HEK293T (cell line): ENCODE results near the gene MGAT4B.

Experiments
- CTCF ChIA-PET: fragments of 350-600 bp; formaldehyde crosslinking; extraction: SDS; loops from one replicate; lab custom pipeline; 2021; ENCODE audit warnings: antibody characterized with exemption, inconsistent platforms; lab: Yijun Ruan, JAX
- POLR2A ChIA-PET: fragments of 350-600 bp; formaldehyde crosslinking; extraction: SDS; loops from one replicate; lab custom pipeline; 2020; ENCODE audit warnings: antibody characterized with exemption, inconsistent platforms; lab: Yijun Ruan, JAX
- DNase-seq: peaks from one replicate; pipeline ENCODE4 v3.0.0; 2012; ENCODE audit warnings: mixed read lengths; ENCODE audit errors: extremely low spot score
- ARNT ChIP-seq: fragments of 450-650 bp; IDR thresholded peaks from 2 replicates; pipeline ENCODE4 v1.6.1; 2017; ENCODE audit warnings: mild to moderate bottlenecking
- BHLHE40 ChIP-seq: fragments of 450-650 bp; IDR thresholded peaks from 2 replicates; pipeline ENCODE4 v1.6.1; 2016; ENCODE audit warnings: mild to moderate bottlenecking, moderate library complexity, borderline replicate concordance
- CTBP1 ChIP-seq: fragments of 450-650 bp; IDR thresholded peaks from 2 replicates; pipeline ENCODE4 v1.6.1; 2016; ENCODE audit warnings: borderline replicate concordance
- ELF4 ChIP-seq: fragments of 450-650 bp; IDR thresholded peaks from 2 replicates; pipeline ENCODE4 v1.6.1; 2017; ENCODE audit warnings: antibody characterized with exemption
- FOXA1 ChIP-seq: fragments of 450-650 bp; IDR thresholded peaks from 2 replicates; pipeline ENCODE4 v1.6.1; 2016; ENCODE audit warnings: mild to moderate bottlenecking
- FOXK2 ChIP-seq: fragments of 450-650 bp; IDR thresholded peaks from 2 replicates; pipeline ENCODE4 v1.6.1; 2016; ENCODE audit warnings: mild to moderate bottlenecking
- FOXM1 ChIP-seq: fragments of 450-650 bp; IDR thresholded peaks from 2 replicates; pipeline ENCODE4 v1.6.1; 2017; ENCODE audit warnings: mild to moderate bottlenecking, borderline replicate concordance
- HDGF ChIP-seq: fragments of 450-650 bp; IDR thresholded peaks from 2 replicates; pipeline ENCODE4 v1.6.1; 2017; ENCODE audit warnings: antibody characterized with exemption, borderline replicate concordance
- L3MBTL2 ChIP-seq: fragments of 450-650 bp; conservative IDR thresholded peaks from 2 replicates; pipeline ENCODE4 v1.6.1; 2016; ENCODE audit warnings: mild to moderate bottlenecking
- LEF1 ChIP-seq: fragments of 450-650 bp; IDR thresholded peaks from 2 replicates; pipeline ENCODE4 v1.6.1; 2017; ENCODE audit warnings: mild to moderate bottlenecking, borderline replicate concordance
- NFRKB ChIP-seq: fragments of 450-650 bp; IDR thresholded peaks from 2 replicates; pipeline ENCODE4 v1.6.1; 2016; ENCODE audit warnings: mild to moderate bottlenecking, moderate library complexity
- SP1 ChIP-seq: fragments of 450-650 bp; IDR thresholded peaks from 2 replicates; pipeline ENCODE4 v1.6.1; 2017
- SUZ12 ChIP-seq: fragments of 450-650 bp; IDR thresholded peaks from 2 replicates; pipeline ENCODE4 v1.6.1; 2016; ENCODE audit warnings: mild to moderate bottlenecking
- TARDBP ChIP-seq: fragments of 450-650 bp; IDR thresholded peaks from 2 replicates; pipeline ENCODE4 v1.6.1; 2016
- ZNF384 ChIP-seq: fragments of 450-650 bp; IDR thresholded peaks from 2 replicates; pipeline ENCODE4 v1.6.1; 2016
- TF ChIP-seq, protein P1 (sequence below): fragments of 450-650 bp; IDR thresholded peaks from 2 replicates; pipeline ENCODE4 v1.6.1; 2016

MGAT4B gene

DNA sequence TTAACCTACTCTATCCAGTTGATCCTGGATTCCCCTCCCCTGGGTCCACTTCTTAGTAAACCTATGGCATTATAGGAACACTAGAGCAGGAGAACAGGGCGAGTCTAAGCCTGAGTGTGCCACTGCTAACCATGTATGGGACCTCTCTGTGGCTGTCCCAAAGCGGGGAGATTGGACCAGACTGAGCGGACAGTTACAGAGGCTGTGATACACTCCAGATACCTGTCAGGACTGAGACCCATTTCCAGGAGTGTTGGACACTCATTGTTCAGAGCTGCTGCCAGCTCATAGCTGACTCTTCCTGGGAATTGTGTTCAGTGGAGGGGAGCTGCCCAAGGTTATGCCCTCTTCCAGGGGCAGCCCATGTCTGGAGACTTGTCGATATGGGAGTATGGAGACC is 24.8 kb downstream of the MGAT4B start:
- CTCF ChIA-PET: no interaction called here
- DNase-seq: no peak
- POLR2A ChIA-PET: no interaction called here
- TF ChIP-seq ZNF384 (no peak), FOXK2 (no peak), BHLHE40 (no peak), FOXM1 (no peak), SP1 (no peak), ARNT (no peak), TARDBP (no peak), L3MBTL2 (no peak), SUZ12 (no peak), ELF4 (no peak), LEF1 (no peak), HDGF (no peak), FOXA1 (no peak), CTBP1 (no peak), NFRKB (no peak)
- TF ChIP-seq, protein P1, sequence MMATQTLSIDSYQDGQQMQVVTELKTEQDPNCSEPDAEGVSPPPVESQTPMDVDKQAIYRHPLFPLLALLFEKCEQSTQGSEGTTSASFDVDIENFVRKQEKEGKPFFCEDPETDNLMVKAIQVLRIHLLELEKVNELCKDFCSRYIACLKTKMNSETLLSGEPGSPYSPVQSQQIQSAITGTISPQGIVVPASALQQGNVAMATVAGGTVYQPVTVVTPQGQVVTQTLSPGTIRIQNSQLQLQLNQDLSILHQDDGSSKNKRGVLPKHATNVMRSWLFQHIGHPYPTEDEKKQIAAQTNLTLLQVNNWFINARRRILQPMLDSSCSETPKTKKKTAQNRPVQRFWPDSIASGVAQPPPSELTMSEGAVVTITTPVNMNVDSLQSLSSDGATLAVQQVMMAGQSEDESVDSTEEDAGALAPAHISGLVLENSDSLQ: no peak

DNA sequence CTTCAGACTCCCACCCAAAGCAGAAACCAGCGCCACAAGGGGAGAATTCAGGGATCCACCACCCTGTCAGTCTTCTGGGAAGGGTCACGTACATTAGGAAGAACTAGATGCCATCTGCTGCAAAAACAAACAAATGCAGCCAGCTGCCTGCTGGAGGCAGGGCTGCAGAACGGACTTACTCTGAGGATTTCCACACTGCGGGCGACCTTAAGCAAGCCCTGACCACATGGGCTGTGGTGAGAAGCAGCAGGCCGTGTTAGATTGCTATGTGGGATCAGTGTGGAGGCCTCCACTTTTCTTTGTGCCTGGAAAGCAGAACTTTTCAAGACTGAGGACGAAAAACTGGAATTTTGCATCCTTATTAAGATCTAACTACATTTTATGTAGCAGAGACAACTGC is 26.3 kb downstream of the MGAT4B start:
- no peak for DNase-seq
- TF ChIP-seq L3MBTL2 (no peak), NFRKB (no peak), ARNT (no peak), FOXM1 (no peak), ZNF384 (no peak), SP1 (no peak), HDGF (no peak), LEF1 (no peak), ELF4 (no peak), BHLHE40 (no peak)
- TF ChIP-seq, protein P1: no peak
- ChIA-PET CTCF (interaction anchor here (0.9 to 1.1 kb wide), 2 partner anchors 12 to 17 kb away, joined by 4 read pairs; no protein-coding TSS in a partner anchor), POLR2A (no interaction called here)

DNA sequence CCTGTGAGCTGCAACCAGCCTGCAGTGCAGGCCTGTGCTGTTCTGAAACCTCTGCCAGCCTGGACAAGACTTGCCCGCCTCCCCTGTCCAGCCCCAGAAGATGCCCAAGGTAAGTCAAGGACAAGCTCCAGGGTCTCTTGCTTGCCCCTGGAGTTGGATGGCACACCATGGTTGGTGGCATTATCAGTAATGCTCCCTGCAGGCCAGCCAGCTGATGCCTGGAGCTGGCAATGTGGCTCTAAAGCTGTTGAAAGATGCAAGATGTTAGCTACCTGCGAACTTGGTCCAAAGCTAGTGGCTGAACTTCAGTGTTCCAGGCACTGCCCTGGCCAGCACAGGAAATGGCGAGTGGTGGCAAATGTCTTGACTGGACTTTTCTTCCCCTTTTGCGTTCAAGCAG is 26.8 kb downstream of the MGAT4B start:
- CTCF ChIA-PET: interaction anchor here (0.9 to 1.1 kb wide), 2 partner anchors 12 to 17 kb away, joined by 4 read pairs; no protein-coding TSS in a partner anchor
- no peak for DNase-seq
- POLR2A ChIA-PET: no interaction called here
- TF ChIP-seq CTBP1 (no peak), FOXM1 (no peak), NFRKB (no peak), ELF4 (no peak), HDGF (no peak), ARNT (no peak)
- TF ChIP-seq, protein P1: no peak

DNA sequence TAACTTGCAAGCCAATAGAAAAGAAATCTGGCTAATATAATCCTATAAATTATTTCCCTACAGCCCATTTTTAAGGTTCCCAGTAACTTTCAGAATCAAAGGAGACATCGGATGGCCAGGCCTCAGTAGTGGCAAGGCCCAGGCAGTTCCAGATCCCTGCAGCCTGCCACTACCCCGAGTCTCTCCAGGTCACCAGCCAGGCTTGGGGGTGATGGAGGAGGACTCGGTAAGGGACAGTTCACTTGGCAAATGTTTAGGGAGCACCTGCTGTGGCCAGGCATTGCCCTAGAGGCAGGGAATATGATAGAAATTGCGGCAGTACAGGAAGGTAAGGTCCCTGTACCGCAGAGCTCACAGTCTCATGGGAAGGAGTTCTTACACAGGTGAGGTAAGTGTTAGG is 28.1 kb downstream of the MGAT4B start:
- TF ChIP-seq L3MBTL2 (no peak), FOXK2 (no peak), FOXM1 (no peak), ZNF384 (no peak), ELF4 (no peak), CTBP1 (no peak), ARNT (no peak), SP1 (no peak), SUZ12 (no peak), BHLHE40 (no peak), TARDBP (no peak), NFRKB (no peak), HDGF (no peak), LEF1 (no peak), FOXA1 (no peak)
- TF ChIP-seq, protein P1: no peak
- CTCF ChIA-PET: interaction anchor here (1.2 kb wide), 1 partner anchor 16 kb away, joined by 3 read pairs; no protein-coding TSS in a partner anchor
- DNase-seq: no peak
- POLR2A ChIA-PET: no interaction called here

DNA sequence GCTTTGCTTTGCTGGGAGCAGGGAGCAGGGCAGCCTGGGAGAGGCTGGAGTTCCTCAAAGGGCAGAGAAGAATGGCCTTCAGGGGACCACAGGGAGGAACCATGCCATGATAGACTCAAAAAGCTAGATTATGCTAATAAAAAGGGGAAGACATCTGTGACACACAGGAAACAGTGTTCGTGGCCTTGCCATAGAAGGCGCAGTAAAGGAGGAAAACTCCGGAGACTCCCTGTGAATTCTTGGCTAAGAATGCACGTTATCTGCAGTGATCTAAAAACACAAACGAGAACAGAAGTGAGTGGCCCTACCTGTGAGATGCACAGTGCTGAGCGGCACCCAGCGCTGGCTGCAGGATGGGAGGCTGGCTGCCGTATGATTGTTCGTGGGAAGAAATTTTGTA is 28.8 kb downstream of the MGAT4B start:
- no peak for TF ChIP-seq FOXA1
- TF ChIP-seq ARNT: no peak
- ChIA-PET CTCF (interaction anchor here (2.9 kb wide), 1 partner anchor 15 kb away, joined by 9 read pairs; no protein-coding TSS in a partner anchor), POLR2A (no interaction called here)
- no peak for DNase-seq

DNA sequence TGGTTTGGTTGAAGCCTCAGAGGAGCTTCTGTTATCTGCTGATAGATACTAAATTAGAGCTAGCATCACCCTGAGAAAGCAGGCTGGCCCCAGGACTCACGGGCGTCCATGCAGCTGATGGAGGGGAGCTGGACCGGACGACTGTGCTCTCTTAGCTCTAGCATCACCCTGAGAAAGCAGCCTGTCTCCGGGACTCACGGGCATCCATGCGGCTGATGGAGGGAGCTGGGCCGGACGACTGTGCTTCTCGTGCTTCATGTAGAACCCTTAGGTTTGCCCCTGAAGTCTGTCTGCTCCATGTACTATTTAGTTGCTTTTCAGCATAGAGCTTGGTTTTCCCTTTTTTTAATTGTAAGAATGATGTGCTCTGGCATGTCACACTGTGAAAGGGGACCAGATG is 29.2 kb downstream of the MGAT4B start:
- no peak for TF ChIP-seq TARDBP
- no peak for TF ChIP-seq FOXK2
- no peak for TF ChIP-seq HDGF
- no peak for TF ChIP-seq FOXA1
- no peak for TF ChIP-seq NFRKB
- no peak for TF ChIP-seq SUZ12
- no peak for TF ChIP-seq LEF1
- TF ChIP-seq FOXM1: no peak
- no peak for TF ChIP-seq L3MBTL2
- TF ChIP-seq ZNF384: no peak
- TF ChIP-seq, protein P1: no peak
- TF ChIP-seq ELF4: no peak
- TF ChIP-seq CTBP1: no peak
- TF ChIP-seq BHLHE40: no peak
- no peak for TF ChIP-seq ARNT
- TF ChIP-seq SP1: no peak
- ChIA-PET CTCF (interaction anchor here (0.6 to 2.9 kb wide), 2 partner anchors 15 to 22 kb away, joined by 3 to 9 read pairs; no protein-coding TSS in a partner anchor), POLR2A (no interaction called here)
- DNase-seq: no peak
